HG02970 (cell line): ENCODE measurements around the gene BRD9.
"Not testable (repeated sequence)": the region's sequence is repeated elsewhere in the genome, so short reads cannot be mapped to it uniquely, and the experiment has no call there.

ENCODE experiments used
- ATAC-seq: cut with Tn5 transposase; IDR thresholded peaks from one replicate; pipeline ENCODE4 v1.9.1; 2021; ENCODE audit warnings: mild to moderate bottlenecking, moderate library complexity, moderate number of reproducible peaks; ENCODE audit not compliant: unreplicated experiment, low FRiP score

Gene BRD9

GRCh38 chr5:892394-893136 is at the start of gene BRD9, which contains the start of gene TRIP13:
BRD9 (minus strand) TSS chr5:892801; CDS start chr5:892657, 144 bp downstream.
TRIP13 (plus strand) TSS chr5:892884; CDS start chr5:892999, 115 bp downstream.
- ATAC-seq = peak; percentile 96

DNA sequence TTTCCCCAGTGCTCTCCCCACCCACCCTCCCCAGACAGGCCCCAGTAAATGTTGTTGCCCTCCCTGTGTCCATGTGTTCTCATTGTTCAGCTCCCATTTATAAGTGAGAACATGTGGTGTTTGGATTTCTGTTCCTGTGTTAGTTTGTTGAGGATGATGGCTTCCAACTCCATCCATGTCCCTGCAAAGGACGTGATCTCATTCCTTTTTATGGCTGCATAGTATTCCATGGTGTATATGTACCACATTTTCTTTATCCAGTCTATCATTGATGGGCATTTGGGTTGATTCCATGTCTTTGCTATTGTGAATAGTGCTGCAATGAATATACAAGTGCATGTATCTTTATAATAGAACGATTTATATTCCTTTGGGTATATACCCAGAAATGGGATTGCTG is 48.1 kb upstream of the BRD9 start:
- not testable (repeated sequence) for ATAC-seq

GRCh38 chr5:939368-939767 is 46.8 kb upstream of the BRD9 start:
- no peak for ATAC-seq

GRCh38 chr5:937151-937924 is 44.7 kb upstream of the BRD9 start:
- no peak for ATAC-seq

GRCh38 chr5:936149-937144 is 43.8 kb upstream of the BRD9 start:
- ATAC-seq = no peak

DNA sequence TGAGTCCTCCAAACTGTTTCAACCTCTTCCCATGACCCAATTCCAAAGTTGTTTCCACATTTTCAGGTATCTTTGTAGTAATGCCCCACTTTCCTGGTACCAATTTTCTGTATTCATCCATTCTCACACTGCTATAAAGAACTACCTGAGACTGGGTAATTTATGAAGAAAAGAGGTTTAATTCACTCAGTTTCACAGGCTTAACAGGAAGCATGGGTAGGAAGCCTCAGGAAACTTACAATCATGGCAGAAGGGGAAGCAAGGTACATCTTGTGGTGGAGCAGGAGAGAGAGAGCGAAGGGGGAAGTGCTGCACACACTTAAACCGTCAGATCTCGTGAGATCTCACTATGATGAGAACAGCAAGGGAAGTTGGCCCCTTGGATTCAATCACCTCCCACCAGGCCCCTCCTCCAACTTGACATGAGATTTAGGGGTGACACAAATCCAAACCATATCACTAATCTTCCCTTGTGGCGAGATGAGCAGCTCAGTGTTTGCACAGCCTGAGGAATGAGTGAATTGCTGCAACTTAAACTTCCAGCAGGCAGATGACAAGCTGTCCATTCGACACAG is 43.0 kb upstream of the BRD9 start:
- ATAC-seq = no peak

- not testable (repeated sequence) for ATAC-seq
These were observed 41.9 kb upstream of the BRD9 start for GRCh38 chr5:934381-934967.

- ATAC-seq = not testable (repeated sequence)
These were observed 41.4 kb upstream of the BRD9 start for GRCh38 chr5:933951-934350.

GRCh38 chr5:933251-933861 is 40.8 kb upstream of the BRD9 start:
- no peak for ATAC-seq

GRCh38 chr5:932628-933250 is 40.1 kb upstream of the BRD9 start:
- ATAC-seq = no peak

- ATAC-seq = no peak
These were observed 39.6 kb upstream of the BRD9 start for GRCh38 chr5:932151-932627.

- no peak for ATAC-seq
These were observed 39.1 kb upstream of the BRD9 start for GRCh38 chr5:931570-932145.

DNA sequence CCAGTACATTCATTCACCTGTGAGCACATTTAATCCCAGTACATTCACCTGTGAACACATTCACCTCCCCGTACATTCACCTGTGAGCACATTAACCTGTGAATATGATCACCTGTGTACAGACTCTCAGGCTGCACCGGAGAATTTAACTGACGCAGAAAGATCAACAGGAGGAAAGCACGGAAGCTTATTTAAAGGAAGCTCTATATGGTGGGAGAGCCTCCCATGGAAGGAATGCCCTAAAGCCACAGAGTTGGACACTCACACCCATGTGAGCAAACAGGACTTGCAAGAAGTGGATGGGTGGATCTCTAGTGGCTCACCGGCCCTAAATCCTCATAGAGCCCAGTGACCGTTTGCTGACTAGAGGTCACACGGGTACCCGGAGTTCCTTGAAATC is 38.3 kb upstream of the BRD9 start:
- no peak for ATAC-seq

GRCh38 chr5:929596-929995 is 37.0 kb upstream of the BRD9 start:
- ATAC-seq = no peak

GRCh38 chr5:929182-929581 is 36.6 kb upstream of the BRD9 start:
- not testable (repeated sequence) for ATAC-seq

GRCh38 chr5:927172-928015 is 34.8 kb upstream of the BRD9 start:
- no peak for ATAC-seq

- ATAC-seq = no peak
These were observed 34.0 kb upstream of the BRD9 start for GRCh38 chr5:926417-927171.
